H9 (cell line): ENCODE results near the gene PLPPR4. TPM values are rescaled to one million over a fixed set of nuclear protein-coding genes. Genes with fewer than 3 reads are reported as not detected.
"Not testable (repeated sequence)": the region's sequence is repeated elsewhere in the genome, so short reads cannot be mapped to it uniquely, and the experiment has no call there.

ENCODE experiments used
- DNase-seq: peaks from one replicate; pipeline ENCODE4 v3.0.0-alpha.2; 2017
- H2AFZ ChIP-seq: one replicate; pipeline ENCODE4 v1.6.1; 2013; ENCODE audit warnings: mild to moderate bottlenecking, low read length, control low read depth, moderate library complexity
- H2AK5ac ChIP-seq: 2 replicates; pipeline ENCODE4 v1.6.1; 2013; ENCODE audit warnings: low read length, control low read depth, mixed read lengths; ENCODE audit not compliant: insufficient read length
- H2BK120ac ChIP-seq: one replicate; pipeline ENCODE4 v1.6.1; 2013; ENCODE audit warnings: low read depth, mild to moderate bottlenecking, low read length, control low read depth, inconsistent platforms; ENCODE audit not compliant: poor library complexity, severe bottlenecking
- H2BK12ac ChIP-seq: 2 replicates; pipeline ENCODE4 v1.6.1; 2013; ENCODE audit warnings: low read length, control low read depth, mixed read lengths, low read depth; ENCODE audit not compliant: insufficient read length
- H2BK15ac ChIP-seq: 2 replicates; pipeline ENCODE4 v1.6.1; 2013; ENCODE audit warnings: low read depth, low read length, control low read depth
- H2BK20ac ChIP-seq: one replicate; pipeline ENCODE4 v1.6.1; 2013; ENCODE audit warnings: low read depth, mild to moderate bottlenecking, low read length, control low read depth, inconsistent platforms; ENCODE audit not compliant: poor library complexity, severe bottlenecking
- H2BK5ac ChIP-seq: 2 replicates; pipeline ENCODE4 v1.6.1; 2013; ENCODE audit warnings: low read length, control low read depth, mixed read lengths; ENCODE audit not compliant: insufficient read length
- H3K14ac ChIP-seq: 2 replicates; pipeline ENCODE4 v1.6.1; 2013; ENCODE audit warnings: low read length, control low read depth; ENCODE audit not compliant: insufficient read depth
- H3K18ac ChIP-seq: 2 replicates; pipeline ENCODE4 v1.6.1; 2013; ENCODE audit warnings: low read depth, mild to moderate bottlenecking, mixed read lengths, low read length, control low read depth; ENCODE audit not compliant: insufficient read length
- H3K23ac ChIP-seq: 2 replicates; pipeline ENCODE4 v1.6.1; 2013; ENCODE audit warnings: low read length, control low read depth, mixed read lengths, low read depth; ENCODE audit not compliant: insufficient read length
- H3K23me2 ChIP-seq: 2 replicates; pipeline ENCODE4 v1.6.1; 2013; ENCODE audit warnings: low read depth, mild to moderate bottlenecking, mixed read lengths, low read length, control low read depth; ENCODE audit not compliant: insufficient read length, poor library complexity, severe bottlenecking
- H3K27ac ChIP-seq: 2 replicates; pipeline ENCODE4 v1.5.1; 2013; ENCODE audit warnings: low read length, control low read depth, mixed read lengths, low read depth; ENCODE audit not compliant: insufficient read length
- H3K27me3 ChIP-seq: 2 replicates; pipeline ENCODE4 v1.6.1; 2013; ENCODE audit warnings: low read length, control low read depth, inconsistent platforms; ENCODE audit not compliant: insufficient read depth
- H3K4ac ChIP-seq: 2 replicates; pipeline ENCODE4 v1.6.1; 2013; ENCODE audit warnings: low read depth, mild to moderate bottlenecking, control low read depth, inconsistent platforms, low read length, moderate library complexity
- H3K4me1 ChIP-seq: 2 replicates; pipeline ENCODE4 v1.6.1; 2013; ENCODE audit warnings: low read length, control low read depth, inconsistent platforms; ENCODE audit not compliant: insufficient read depth
- H3K4me2 ChIP-seq: 2 replicates; pipeline ENCODE4 v1.6.1; 2013; ENCODE audit warnings: low read length, control low read depth, mixed read lengths; ENCODE audit not compliant: insufficient read length, insufficient read depth
- H3K56ac ChIP-seq: 2 replicates; pipeline ENCODE4 v1.6.1; 2013; ENCODE audit warnings: low read depth, mild to moderate bottlenecking, mixed read lengths, low read length, control low read depth; ENCODE audit not compliant: insufficient read length
- H3K79me1 ChIP-seq: 2 replicates; pipeline ENCODE4 v1.6.1; 2013; ENCODE audit warnings: low read depth, mild to moderate bottlenecking, moderate library complexity, low read length, control low read depth, inconsistent platforms; ENCODE audit not compliant: insufficient read depth, poor library complexity, severe bottlenecking
- H3K79me2 ChIP-seq: 2 replicates; pipeline ENCODE4 v1.6.1; 2013; ENCODE audit warnings: low read length, control low read depth, inconsistent platforms; ENCODE audit not compliant: insufficient read depth
- H3K9ac ChIP-seq: 2 replicates; pipeline ENCODE4 v1.6.1; 2013; ENCODE audit warnings: low read length, control low read depth, mixed read lengths; ENCODE audit not compliant: insufficient read length; ENCODE audit errors: extremely low read depth
- H3K9me3 ChIP-seq: one replicate; pipeline ENCODE4 v1.6.1; 2013; ENCODE audit warnings: low read depth, low read length, inconsistent platforms; ENCODE audit not compliant: control insufficient read depth
- H3T11ph ChIP-seq: one replicate; pipeline ENCODE4 v1.6.1; 2013; ENCODE audit warnings: mild to moderate bottlenecking, low read length, control low read depth, inconsistent platforms
- H4K20me1 ChIP-seq: one replicate; pipeline ENCODE4 v1.6.1; 2013; ENCODE audit not compliant: control insufficient read depth, insufficient read length, insufficient read depth
- H4K5ac ChIP-seq: 2 replicates; pipeline ENCODE4 v1.6.1; 2013; ENCODE audit warnings: low read depth, mild to moderate bottlenecking, mixed read lengths, low read length, control low read depth; ENCODE audit not compliant: insufficient read length
- H4K8ac ChIP-seq: replicated peaks from 2 replicates; pipeline ENCODE4 v1.6.1; 2013; ENCODE audit warnings: low read length, control low read depth, mixed read lengths, low read depth; ENCODE audit not compliant: insufficient read length
- H4K91ac ChIP-seq: 2 replicates; pipeline ENCODE4 v1.6.1; 2013; ENCODE audit warnings: low read depth, mild to moderate bottlenecking, moderate library complexity, mixed read lengths, low read length, control low read depth; ENCODE audit not compliant: insufficient read length
- H3K27ac Mint-ChIP-seq, 3 experiments: 2 replicates in 2 of 3; 3 replicates in 1 of 3; pipeline ENCODE4 v1.8.0; 2020 to 2021; ENCODE audit warnings: mixed read lengths in 3 of 3, mild to moderate bottlenecking in 1 of 3, moderate library complexity in 1 of 3
- H3K27me3 Mint-ChIP-seq: 2 replicates; pipeline ENCODE4 v1.8.0; 2021; ENCODE audit warnings: low read depth, mild to moderate bottlenecking, moderate library complexity, mixed read lengths
- H3K36me3 Mint-ChIP-seq, 3 experiments: 2 replicates in 2 of 3; 3 replicates in 1 of 3; pipeline ENCODE4 v1.8.0; 2020 to 2021; ENCODE audit warnings: low read depth in 3 of 3, mixed read lengths in 3 of 3; ENCODE audit not compliant: insufficient read depth in 1 of 3
- H3K4me1 Mint-ChIP-seq, 2 experiments: 2 replicates each; pipeline ENCODE4 v1.8.0; 2020; ENCODE audit warnings: mixed read lengths in 2 of 2
- H3K4me3 Mint-ChIP-seq, 2 experiments: 2 replicates in 1 of 2; 3 replicates in 1 of 2; pipeline ENCODE4 v1.8.0; 2020 to 2021; ENCODE audit warnings: mild to moderate bottlenecking in 2 of 2, mixed read lengths in 2 of 2, moderate library complexity in 1 of 2
- H3K9me3 Mint-ChIP-seq, 2 experiments: 2 replicates in 1 of 2; 3 replicates in 1 of 2; pipeline ENCODE4 v1.8.0; 2020; ENCODE audit warnings: mild to moderate bottlenecking in 2 of 2, mixed read lengths in 2 of 2, moderate library complexity in 1 of 2
- CTCF ChIP-seq: fragments of 200-600 bp; sonication (generic); conservative IDR thresholded peaks from 3 replicates; pipeline ENCODE4 v1.8.0; 2021; ENCODE audit warnings: antibody characterized with exemption, mild to moderate bottlenecking
- WGBS: extraction: QIAGEN DNeasy Blood & Tissue Kit; methylation state at CpG from one replicate; pipeline ENCODE4 v1.1.7; 2013; ENCODE audit warnings: missing lambda C conversion rate, low lambda C conversion rate, mixed read lengths; ENCODE audit not compliant: insufficient read length; ENCODE audit errors: extremely low coverage; 5-methylcytosine and 5-hydroxymethylcytosine counted together
- total RNA-seq: library from RNA; stranded (reverse); gene quantifications from 2 replicates; pipeline ENCODE4 v1.2.1, GENCODE V29; 2021

Gene PLPPR4
- total RNA-seq, 1 experiment from 2014 or later: 0.31 TPM

GRCh38 chr1:99282536-99282935 is 18.2 kb downstream of the PLPPR4 start:
- no peaks in the 10 kb centered on the region for H3K79me1 ChIP-seq
- TF ChIP-seq CTCF: no peak
- no peaks in the 10 kb centered on the region for H3K23me2 ChIP-seq
- H2BK12ac ChIP-seq: no peak overlapping the region
- H4K8ac ChIP-seq: no peak overlapping the region
- H3K4me2 ChIP-seq: no peak overlapping the region
- no peaks in the 10 kb centered on the region for H3K4me1 ChIP-seq
- H3K9ac ChIP-seq: no peak overlapping the region
- H3K27ac ChIP-seq: no peak overlapping the region
- no peaks in the 10 kb centered on the region for H4K20me1 ChIP-seq
- no peak overlapping the region for H3K4ac ChIP-seq
- H3K18ac ChIP-seq: no peak overlapping the region
- Mint-ChIP-seq H3K27ac (no peak overlapping the region), H3K27me3 (no peaks in the 10 kb centered on the region; the same call in 1 of the 2 replicates), H3K36me3 (no peaks in the 10 kb centered on the region), H3K9me3 (no peaks in the 10 kb centered on the region), H3K4me1 (no peaks in the 10 kb centered on the region), H3K4me3 (no peak overlapping the region)
- no peak overlapping the region for H3K14ac ChIP-seq
- no peak overlapping the region for H2AK5ac ChIP-seq
- H2BK20ac ChIP-seq: no peak overlapping the region
- H3K56ac ChIP-seq: no peak overlapping the region
- DNase-seq: no peak
- no peak overlapping the region for H4K5ac ChIP-seq
- H3K79me2 ChIP-seq: no peaks in the 10 kb centered on the region
- H2BK120ac ChIP-seq: no peak overlapping the region
- no peaks in the 10 kb centered on the region for H3K27me3 ChIP-seq
- H2AFZ ChIP-seq: no peak overlapping the region
- H3K9me3 ChIP-seq: no peaks in the 10 kb centered on the region
- no CpG with 5 or more reads among the region's 3 CpGs for WGBS
- H2BK5ac ChIP-seq: no peak overlapping the region
- no peak overlapping the region for H4K91ac ChIP-seq
- no peak overlapping the region for H2BK15ac ChIP-seq
- H3K23ac ChIP-seq: no peak overlapping the region
- H3T11ph ChIP-seq: no peak overlapping the region

GRCh38 chr1:99283521-99283920 is 19.2 kb downstream of the PLPPR4 start:
- H3K27ac ChIP-seq, H3K9me3 Mint-ChIP-seq, H3K27me3 ChIP-seq, H3K23me2 ChIP-seq, H3K36me3 Mint-ChIP-seq, H3K56ac ChIP-seq, DNase-seq, H2BK20ac ChIP-seq, H3K27ac Mint-ChIP-seq, H3K23ac ChIP-seq, H4K91ac ChIP-seq, H3K9me3 ChIP-seq, H3K27me3 Mint-ChIP-seq, H3K4me1 ChIP-seq, H2BK5ac ChIP-seq, H2AK5ac ChIP-seq, H3K4ac ChIP-seq, H4K20me1 ChIP-seq, H2BK15ac ChIP-seq, H2AFZ ChIP-seq, H3K4me3 Mint-ChIP-seq, H3K4me2 ChIP-seq, H2BK120ac ChIP-seq, H3T11ph ChIP-seq, H4K8ac ChIP-seq, H3K79me1 ChIP-seq, H2BK12ac ChIP-seq, H3K4me1 Mint-ChIP-seq, H3K14ac ChIP-seq, H3K18ac ChIP-seq, H3K79me2 ChIP-seq, H4K5ac ChIP-seq, H3K9ac ChIP-seq: not testable (repeated sequence)
- no CpG with 5 or more reads among the region's 18 CpGs for WGBS
